Activated T-cell treated with anti-CD3 and anti-CD28 coated beads, Interleukin-2, amount 50 U/mL, for 4 hours (primary cell): Measurements from ENCODE around the gene SLC2A4. TPM values are rescaled to one million over a fixed set of nuclear protein-coding genes. Genes with fewer than 3 reads are reported as not detected.

Source experiments
- total RNA-seq, 3 donors: library from RNA; stranded (reverse); gene quantifications; one replicate each; pipeline ENCODE4 v1.2.1, GENCODE V29; 2021

SLC2A4 gene
- total RNA-seq, 3 donors from 2014 or later = 0.16 to 0.58 (median 0.24) TPM

Other genes with a start within 250 kb of the SLC2A4 start
- 1 to 10 TPM; 5.7 to 7.0 (median 6.7) TPM for gene SLC16A13, start 245.7 kb upstream of the SLC2A4 start, total RNA-seq
- gene SLC16A11, start 237.6 kb upstream of the SLC2A4 start, total RNA-seq = 1 to 10 TPM in 2 of 3 donors, under 1 TPM in 1; 0.63 to 1.3 (median 1.1) TPM
- gene CLEC10A, start 201.5 kb upstream of the SLC2A4 start, total RNA-seq = not detected
- under 1 TPM in 1 of 3 donors, not detected in 2; 0.25 TPM for gene ASGR2, start 166.9 kb upstream of the SLC2A4 start, total RNA-seq
- gene ASGR1, start 102.3 kb upstream of the SLC2A4 start, total RNA-seq = 1 to 10 TPM in 2 of 3 donors, under 1 TPM in 1; 0.63 to 1.3 (median 1.1) TPM
- 1 to 10 TPM; 4.2 to 6.5 (median 5.7) TPM for gene DLG4, start 61.9 kb upstream of the SLC2A4 start, total RNA-seq
- 100 to 1,000 TPM; 161 to 222 (median 174) TPM for gene ACADVL, start 61.8 kb upstream of the SLC2A4 start, total RNA-seq
- gene DVL2, start 47.2 kb upstream of the SLC2A4 start, total RNA-seq = 10 to 100 TPM; 62.9 to 65.3 (median 63.2) TPM
- gene PHF23, start 42.3 kb upstream of the SLC2A4 start, total RNA-seq = 10 to 100 TPM; 42.6 to 47.6 (median 43.0) TPM
- gene GABARAP, start 39.3 kb upstream of the SLC2A4 start, total RNA-seq = 100 to 1,000 TPM; 114 to 136 (median 133) TPM
- gene CTDNEP1, start 30.0 kb upstream of the SLC2A4 start, total RNA-seq = 100 to 1,000 TPM; 190 to 210 (median 196) TPM
- gene ELP5, start 29.5 kb upstream of the SLC2A4 start, total RNA-seq = 100 to 1,000 TPM; 107 to 138 (median 117) TPM
- gene CLDN7, start 19.2 kb upstream of the SLC2A4 start, total RNA-seq = 1 to 10 TPM in 2 of 3 donors, under 1 TPM in 1; 0.65 to 1.8 (median 1.7) TPM
- gene YBX2, start 12.9 kb downstream of the SLC2A4 start, total RNA-seq = under 1 TPM in 1 of 3 donors, not detected in 2; 0.18 TPM
- gene EIF5A, start 25.9 kb downstream of the SLC2A4 start, total RNA-seq = 1,000 to 10,000 TPM; 1,821 to 1,965 (median 1,822) TPM
- 10 to 100 TPM; 80.6 to 92.8 (median 87.1) TPM for gene GPS2, start 33.6 kb downstream of the SLC2A4 start, total RNA-seq
- 10 to 100 TPM; 73.1 to 88.0 (median 82.4) TPM for gene NEURL4, start 47.6 kb downstream of the SLC2A4 start, total RNA-seq
- gene ACAP1, start 54.8 kb downstream of the SLC2A4 start, total RNA-seq = 100 to 1,000 TPM; 119 to 126 (median 123) TPM
- 1 to 10 TPM; 1.6 to 2.3 (median 1.6) TPM for gene KCTD11, start 70.4 kb downstream of the SLC2A4 start, total RNA-seq
- not detected for gene TMEM95, start 73.4 kb downstream of the SLC2A4 start, total RNA-seq
- 1 to 10 TPM; 5.6 to 7.4 (median 6.0) TPM for gene TNK1, start 99.4 kb downstream of the SLC2A4 start, total RNA-seq
- 10 to 100 TPM; 67.7 to 69.1 (median 68.9) TPM for gene PLSCR3, start 112.8 kb downstream of the SLC2A4 start, total RNA-seq
- 10 to 100 TPM; 29.9 to 33.4 (median 32.0) TPM for gene TMEM256, start 122.4 kb downstream of the SLC2A4 start, total RNA-seq
- 1 to 10 TPM; 4.9 to 6.4 (median 5.9) TPM for gene NLGN2, start 126.1 kb downstream of the SLC2A4 start, total RNA-seq
- not detected for gene SPEM1, start 138.6 kb downstream of the SLC2A4 start, total RNA-seq
- gene SPEM2, start 143.9 kb downstream of the SLC2A4 start, total RNA-seq = not detected
- gene SPEM3, start 147.1 kb downstream of the SLC2A4 start, total RNA-seq = not detected
- gene TMEM102, start 153.7 kb downstream of the SLC2A4 start, total RNA-seq = 10 to 100 TPM; 11.8 to 13.9 (median 12.0) TPM
- gene FGF11, start 157.8 kb downstream of the SLC2A4 start, total RNA-seq = under 1 TPM; 0.19 to 0.32 (median 0.28) TPM
- gene CHRNB1, start 163.3 kb downstream of the SLC2A4 start, total RNA-seq = 1 to 10 TPM; 3.9 to 4.6 (median 4.3) TPM
- gene ZBTB4, start 197.9 kb downstream of the SLC2A4 start, total RNA-seq = 10 to 100 TPM; 16.0 to 18.0 (median 17.5) TPM
- gene SLC35G6, start 199.7 kb downstream of the SLC2A4 start, total RNA-seq = not detected
- 100 to 1,000 TPM; 184 to 188 (median 188) TPM for gene POLR2A, start 202.6 kb downstream of the SLC2A4 start, total RNA-seq